H9 (cell line): ENCODE data around the gene ARHGAP9. TPM values are rescaled to one million over a fixed set of nuclear protein-coding genes. Genes with fewer than 3 reads are reported as not detected.

Experiments used
- DNase-seq: peaks from one replicate; pipeline ENCODE4 v3.0.0-alpha.2; 2017
- H2AFZ ChIP-seq: one replicate; pipeline ENCODE4 v1.6.1; 2013; ENCODE audit warnings: mild to moderate bottlenecking, low read length, control low read depth, moderate library complexity
- H2AK5ac ChIP-seq: 2 replicates; pipeline ENCODE4 v1.6.1; 2013; ENCODE audit warnings: low read length, control low read depth, mixed read lengths; ENCODE audit not compliant: insufficient read length
- H2BK120ac ChIP-seq: one replicate; pipeline ENCODE4 v1.6.1; 2013; ENCODE audit warnings: low read depth, mild to moderate bottlenecking, low read length, control low read depth, inconsistent platforms; ENCODE audit not compliant: poor library complexity, severe bottlenecking
- H2BK12ac ChIP-seq: 2 replicates; pipeline ENCODE4 v1.6.1; 2013; ENCODE audit warnings: low read length, control low read depth, mixed read lengths, low read depth; ENCODE audit not compliant: insufficient read length
- H2BK15ac ChIP-seq: 2 replicates; pipeline ENCODE4 v1.6.1; 2013; ENCODE audit warnings: low read depth, low read length, control low read depth
- H2BK20ac ChIP-seq: one replicate; pipeline ENCODE4 v1.6.1; 2013; ENCODE audit warnings: low read depth, mild to moderate bottlenecking, low read length, control low read depth, inconsistent platforms; ENCODE audit not compliant: poor library complexity, severe bottlenecking
- H2BK5ac ChIP-seq: 2 replicates; pipeline ENCODE4 v1.6.1; 2013; ENCODE audit warnings: low read length, control low read depth, mixed read lengths; ENCODE audit not compliant: insufficient read length
- H3K14ac ChIP-seq: 2 replicates; pipeline ENCODE4 v1.6.1; 2013; ENCODE audit warnings: low read length, control low read depth; ENCODE audit not compliant: insufficient read depth
- H3K18ac ChIP-seq: 2 replicates; pipeline ENCODE4 v1.6.1; 2013; ENCODE audit warnings: low read depth, mild to moderate bottlenecking, mixed read lengths, low read length, control low read depth; ENCODE audit not compliant: insufficient read length
- H3K23ac ChIP-seq: 2 replicates; pipeline ENCODE4 v1.6.1; 2013; ENCODE audit warnings: low read length, control low read depth, mixed read lengths, low read depth; ENCODE audit not compliant: insufficient read length
- H3K23me2 ChIP-seq: 2 replicates; pipeline ENCODE4 v1.6.1; 2013; ENCODE audit warnings: low read depth, mild to moderate bottlenecking, mixed read lengths, low read length, control low read depth; ENCODE audit not compliant: insufficient read length, poor library complexity, severe bottlenecking
- H3K27ac ChIP-seq: 2 replicates; pipeline ENCODE4 v1.5.1; 2013; ENCODE audit warnings: low read length, control low read depth, mixed read lengths, low read depth; ENCODE audit not compliant: insufficient read length
- H3K27me3 ChIP-seq: 2 replicates; pipeline ENCODE4 v1.6.1; 2013; ENCODE audit warnings: low read length, control low read depth, inconsistent platforms; ENCODE audit not compliant: insufficient read depth
- H3K4ac ChIP-seq: 2 replicates; pipeline ENCODE4 v1.6.1; 2013; ENCODE audit warnings: low read depth, mild to moderate bottlenecking, control low read depth, inconsistent platforms, low read length, moderate library complexity
- H3K4me1 ChIP-seq: 2 replicates; pipeline ENCODE4 v1.6.1; 2013; ENCODE audit warnings: low read length, control low read depth, inconsistent platforms; ENCODE audit not compliant: insufficient read depth
- H3K4me2 ChIP-seq: 2 replicates; pipeline ENCODE4 v1.6.1; 2013; ENCODE audit warnings: low read length, control low read depth, mixed read lengths; ENCODE audit not compliant: insufficient read length, insufficient read depth
- H3K56ac ChIP-seq: 2 replicates; pipeline ENCODE4 v1.6.1; 2013; ENCODE audit warnings: low read depth, mild to moderate bottlenecking, mixed read lengths, low read length, control low read depth; ENCODE audit not compliant: insufficient read length
- H3K79me1 ChIP-seq: 2 replicates; pipeline ENCODE4 v1.6.1; 2013; ENCODE audit warnings: low read depth, mild to moderate bottlenecking, moderate library complexity, low read length, control low read depth, inconsistent platforms; ENCODE audit not compliant: insufficient read depth, poor library complexity, severe bottlenecking
- H3K79me2 ChIP-seq: 2 replicates; pipeline ENCODE4 v1.6.1; 2013; ENCODE audit warnings: low read length, control low read depth, inconsistent platforms; ENCODE audit not compliant: insufficient read depth
- H3K9ac ChIP-seq: 2 replicates; pipeline ENCODE4 v1.6.1; 2013; ENCODE audit warnings: low read length, control low read depth, mixed read lengths; ENCODE audit not compliant: insufficient read length; ENCODE audit errors: extremely low read depth
- H3K9me3 ChIP-seq: one replicate; pipeline ENCODE4 v1.6.1; 2013; ENCODE audit warnings: low read depth, low read length, inconsistent platforms; ENCODE audit not compliant: control insufficient read depth
- H3T11ph ChIP-seq: one replicate; pipeline ENCODE4 v1.6.1; 2013; ENCODE audit warnings: mild to moderate bottlenecking, low read length, control low read depth, inconsistent platforms
- H4K20me1 ChIP-seq: one replicate; pipeline ENCODE4 v1.6.1; 2013; ENCODE audit not compliant: control insufficient read depth, insufficient read length, insufficient read depth
- H4K5ac ChIP-seq: 2 replicates; pipeline ENCODE4 v1.6.1; 2013; ENCODE audit warnings: low read depth, mild to moderate bottlenecking, mixed read lengths, low read length, control low read depth; ENCODE audit not compliant: insufficient read length
- H4K8ac ChIP-seq: replicated peaks from 2 replicates; pipeline ENCODE4 v1.6.1; 2013; ENCODE audit warnings: low read length, control low read depth, mixed read lengths, low read depth; ENCODE audit not compliant: insufficient read length
- H4K91ac ChIP-seq: 2 replicates; pipeline ENCODE4 v1.6.1; 2013; ENCODE audit warnings: low read depth, mild to moderate bottlenecking, moderate library complexity, mixed read lengths, low read length, control low read depth; ENCODE audit not compliant: insufficient read length
- H3K27ac Mint-ChIP-seq, 3 experiments: 2 replicates in 2 of 3; 3 replicates in 1 of 3; pipeline ENCODE4 v1.8.0; 2020 to 2021; ENCODE audit warnings: mixed read lengths in 3 of 3, mild to moderate bottlenecking in 1 of 3, moderate library complexity in 1 of 3
- H3K27me3 Mint-ChIP-seq: 2 replicates; pipeline ENCODE4 v1.8.0; 2021; ENCODE audit warnings: low read depth, mild to moderate bottlenecking, moderate library complexity, mixed read lengths
- H3K36me3 Mint-ChIP-seq, 3 experiments: 2 replicates in 2 of 3; 3 replicates in 1 of 3; pipeline ENCODE4 v1.8.0; 2020 to 2021; ENCODE audit warnings: low read depth in 3 of 3, mixed read lengths in 3 of 3; ENCODE audit not compliant: insufficient read depth in 1 of 3
- H3K4me1 Mint-ChIP-seq, 2 experiments: 2 replicates each; pipeline ENCODE4 v1.8.0; 2020; ENCODE audit warnings: mixed read lengths in 2 of 2
- H3K4me3 Mint-ChIP-seq, 2 experiments: 2 replicates in 1 of 2; 3 replicates in 1 of 2; pipeline ENCODE4 v1.8.0; 2020 to 2021; ENCODE audit warnings: mild to moderate bottlenecking in 2 of 2, mixed read lengths in 2 of 2, moderate library complexity in 1 of 2
- H3K9me3 Mint-ChIP-seq, 2 experiments: 2 replicates in 1 of 2; 3 replicates in 1 of 2; pipeline ENCODE4 v1.8.0; 2020; ENCODE audit warnings: mild to moderate bottlenecking in 2 of 2, mixed read lengths in 2 of 2, moderate library complexity in 1 of 2
- CTCF ChIP-seq: fragments of 200-600 bp; sonication (generic); conservative IDR thresholded peaks from 3 replicates; pipeline ENCODE4 v1.8.0; 2021; ENCODE audit warnings: antibody characterized with exemption, mild to moderate bottlenecking
- WGBS: extraction: QIAGEN DNeasy Blood & Tissue Kit; methylation state at CpG from one replicate; pipeline ENCODE4 v1.1.7; 2013; ENCODE audit warnings: missing lambda C conversion rate, low lambda C conversion rate, mixed read lengths; ENCODE audit not compliant: insufficient read length; ENCODE audit errors: extremely low coverage; 5-methylcytosine and 5-hydroxymethylcytosine counted together
- total RNA-seq: library from RNA; stranded (reverse); gene quantifications from 2 replicates; pipeline ENCODE4 v1.2.1, GENCODE V29; 2021

ARHGAP9 gene
- total RNA-seq, 1 experiment from 2014 or later, result 3.7 TPM

- H3K27ac ChIP-seq, result no peak overlapping the region
- no peak overlapping the region for H2AFZ ChIP-seq
- H4K8ac ChIP-seq, result no peak overlapping the region
- TF ChIP-seq CTCF, result peak; percentile 36; the same call in 2 of the 3 replicates
- H3K4me2 ChIP-seq, result peak overlapping the region; percentile 61
- H3K4me1 ChIP-seq, result no peaks in the 10 kb centered on the region
- H2BK15ac ChIP-seq, result no peak overlapping the region
- H3K27me3 ChIP-seq, result no peaks in the 10 kb centered on the region
- H3K14ac ChIP-seq, result peak overlapping the region; percentile 60; the same call in 1 of the 2 replicates
- no peak overlapping the region; the same call in 1 of the 2 replicates for H3K4ac ChIP-seq
- Mint-ChIP-seq H3K9me3 (no peaks in the 10 kb centered on the region; a peak in 1 of 5 replicates), H3K36me3 (peaks cover 0 to 12% (median 4%) of the 10 kb centered on the region in 3 experiments; a peak in 4 of 7 replicates), H3K4me3 (peak overlapping the region; percentile 90 to 99), H3K27ac (peak overlapping the region; percentile 96 to 99 (median 96)), H3K27me3 (no peaks in the 10 kb centered on the region), H3K4me1 (peaks cover 24 to 34% of the 10 kb centered on the region in 2 experiments)
- peak overlapping the region; percentile 78 for H3K9ac ChIP-seq
- WGBS, result no CpG with 5 or more reads among the region's 74 CpGs
- H4K20me1 ChIP-seq, result no peaks in the 10 kb centered on the region
- H2AK5ac ChIP-seq, result no peak overlapping the region
- H3K56ac ChIP-seq, result no peak overlapping the region
- no peaks in the 10 kb centered on the region for H3K9me3 ChIP-seq
- peak; percentile 67 for DNase-seq
- H4K91ac ChIP-seq, result no peak overlapping the region
- no peaks in the 10 kb centered on the region for H3K79me2 ChIP-seq
- no peak overlapping the region for H2BK5ac ChIP-seq
- no peak overlapping the region for H3K23ac ChIP-seq
- no peak overlapping the region for H2BK120ac ChIP-seq
- no peak overlapping the region for H3T11ph ChIP-seq
- H3K23me2 ChIP-seq, result peaks cover 8% of the 10 kb centered on the region
- H4K5ac ChIP-seq, result no peak overlapping the region
- no peak overlapping the region for H2BK12ac ChIP-seq
- H3K79me1 ChIP-seq, result no peaks in the 10 kb centered on the region
- H3K18ac ChIP-seq, result peak overlapping the region; percentile 70
- no peak overlapping the region for H2BK20ac ChIP-seq
Measured at GRCh38 chr12:57430112-57430930, 49.3 kb downstream of the ARHGAP9 start.
